ENCODE data around the gene GRID1.
A peak's percentile ranks its signal among the peaks of the same experiment; 100 is the strongest.

GRID1 gene

DNA sequence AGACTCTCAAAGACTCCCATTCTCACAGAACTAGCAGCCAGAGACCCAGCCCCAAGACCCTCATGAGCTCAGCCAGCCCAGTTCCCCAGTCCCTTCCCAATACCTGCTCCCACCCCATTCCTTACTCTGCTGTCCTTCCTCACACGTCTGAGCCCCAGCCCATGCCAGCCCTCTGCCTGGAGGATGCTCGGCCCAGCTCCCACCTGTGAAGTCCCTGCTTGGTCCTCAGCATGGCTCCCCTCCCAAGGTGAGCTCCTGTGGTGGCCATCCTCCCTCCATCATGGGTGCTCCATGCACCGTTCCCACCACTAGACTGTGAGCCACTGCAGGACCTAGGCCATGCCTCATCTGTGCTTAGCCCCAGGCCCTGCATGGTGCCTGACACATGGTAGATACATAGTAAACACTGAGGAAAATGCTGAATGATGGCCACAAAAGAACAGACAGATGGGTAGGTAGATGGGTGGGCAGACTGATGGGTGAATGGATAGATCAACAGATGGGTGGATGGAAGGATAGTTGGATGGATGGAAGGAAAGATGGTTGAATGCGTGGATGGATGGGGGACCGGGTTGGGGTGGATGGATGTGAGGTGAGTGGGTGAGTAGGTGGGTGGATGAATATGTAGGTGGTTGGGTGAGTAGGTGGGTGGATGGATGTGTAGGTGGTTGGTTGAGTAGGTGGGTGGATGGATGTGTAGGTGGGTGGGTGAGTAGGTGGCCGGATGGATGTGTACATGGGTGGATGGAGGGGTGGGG lies 138.9 kb downstream of the GRID1 start:
- no peak for DNase-seq (ENCODE audit: low read depth, low spot score)
- no peak overlapping the region for H3K4me3 ChIP-seq (ENCODE audit: low read length)

DNA sequence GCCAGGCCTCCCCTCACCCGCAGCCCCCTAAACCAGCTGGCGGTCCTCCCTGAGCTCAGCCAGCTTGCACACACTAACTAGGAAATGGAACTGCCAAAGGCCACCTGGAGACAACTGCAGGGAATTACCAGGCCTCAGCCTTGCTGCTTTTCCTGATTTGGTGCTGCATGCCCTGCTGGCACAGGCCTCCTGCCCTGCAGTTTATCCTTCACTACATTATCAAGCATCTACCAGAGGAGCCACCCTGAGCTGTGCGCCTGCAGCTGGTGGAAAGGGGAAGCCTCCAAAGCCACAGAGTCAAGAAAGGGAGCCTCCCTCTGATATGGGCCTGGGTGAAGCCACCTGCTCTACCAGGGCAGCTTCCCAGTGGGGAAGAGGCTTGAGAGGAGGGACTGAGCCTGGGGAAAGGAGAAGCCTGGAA lies 139.8 kb downstream of the GRID1 start:
- no peak overlapping the region for H3K4me3 ChIP-seq (ENCODE audit: low read length)
- DNase-seq (ENCODE audit: low read depth, low spot score): peak; percentile 79

DNA sequence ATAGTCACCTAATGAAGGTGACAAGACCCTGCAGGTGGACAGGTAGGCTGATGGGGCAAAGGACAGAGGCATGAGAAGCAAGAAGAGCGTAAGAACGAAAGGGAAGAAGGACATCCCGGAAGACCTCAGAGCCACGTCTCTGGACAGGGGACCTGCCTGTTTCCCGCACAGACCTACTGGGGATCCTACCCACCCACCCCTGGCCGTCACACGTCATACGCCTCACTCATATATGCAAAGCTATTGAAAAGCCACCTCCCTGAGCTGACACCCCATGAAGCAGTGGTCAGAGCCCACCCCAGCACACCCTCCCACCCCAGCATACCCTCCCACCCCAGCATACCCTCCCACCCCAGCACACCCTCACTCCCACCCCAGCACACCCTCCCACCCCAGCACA lies 140.6 kb downstream of the GRID1 start:
- H3K4me3 ChIP-seq (ENCODE audit: low read length): no peak overlapping the region
- no peak for DNase-seq (ENCODE audit: low read depth, low spot score)

DNA sequence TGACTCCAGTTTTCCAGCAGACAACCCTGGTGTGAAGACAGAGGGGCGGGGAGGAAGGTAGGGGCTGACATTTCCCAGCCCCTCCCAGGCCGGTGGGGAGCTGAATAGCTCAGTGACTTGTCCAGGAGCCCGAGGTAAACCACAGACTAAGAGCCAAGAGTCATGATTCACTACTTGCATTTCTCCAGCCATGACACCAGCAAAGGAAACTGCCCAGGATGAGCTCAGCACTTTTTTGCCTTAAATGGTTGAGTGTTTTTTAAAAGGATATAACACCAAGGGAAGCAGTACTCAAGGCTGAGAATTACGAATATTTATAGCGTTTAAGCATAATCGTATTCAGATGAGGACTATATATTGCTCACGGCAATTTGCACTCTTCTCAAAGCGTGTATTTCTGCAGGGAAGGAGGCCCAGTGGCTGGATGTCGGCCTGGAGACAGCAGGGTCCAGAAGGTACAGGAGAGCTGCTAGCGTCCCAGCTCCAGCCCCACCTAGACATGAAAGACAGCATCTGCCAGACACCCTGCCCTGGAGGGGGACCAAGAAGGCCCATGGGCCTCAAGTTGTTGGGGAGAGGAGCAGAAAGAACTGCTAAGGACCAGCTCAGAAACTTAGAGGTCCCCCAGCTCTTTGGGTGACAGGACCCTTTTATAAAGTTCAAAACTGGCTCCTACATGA lies 141.4 kb downstream of the GRID1 start:
- no peak for DNase-seq (ENCODE audit: low read depth, low spot score)
- H3K4me3 ChIP-seq (ENCODE audit: low read length): no peak overlapping the region

DNA sequence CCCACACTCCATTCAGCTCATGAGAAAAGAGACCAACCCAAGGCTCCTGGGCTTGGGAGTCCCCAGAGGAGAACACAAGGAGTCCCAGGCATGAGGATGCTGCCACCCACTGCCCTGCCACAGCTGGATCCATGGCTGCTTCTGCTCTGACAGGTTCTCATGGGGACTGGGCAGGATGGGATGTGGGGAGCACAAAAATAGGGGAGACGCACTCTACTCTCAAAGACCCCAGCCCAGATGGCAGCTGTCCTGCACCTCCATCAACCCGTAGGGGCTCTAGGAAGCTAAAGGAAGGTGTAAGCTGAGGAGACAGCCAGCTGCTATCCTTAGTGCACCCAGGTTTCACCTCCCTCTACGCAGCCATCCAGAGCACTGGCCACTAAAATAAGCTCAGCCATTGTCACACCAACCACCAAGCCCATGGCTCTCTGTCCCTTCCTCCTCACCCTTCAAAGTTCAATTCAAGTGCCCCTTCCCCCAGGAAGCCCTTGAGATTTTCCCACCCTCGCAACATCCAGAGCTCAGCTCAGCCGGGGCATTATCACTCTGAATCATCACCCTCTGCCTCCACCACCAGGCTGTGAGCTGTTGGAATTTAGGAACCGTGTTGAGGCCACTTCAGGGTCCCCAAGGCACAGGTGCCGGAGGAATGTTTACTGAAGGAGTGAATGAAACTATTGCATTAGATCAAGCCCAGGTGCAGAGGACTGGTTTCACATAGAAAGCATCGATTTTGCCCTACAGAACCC lies 142.1 kb downstream of the GRID1 start:
- DNase-seq (ENCODE audit: low read depth, low spot score): no peak

DNA sequence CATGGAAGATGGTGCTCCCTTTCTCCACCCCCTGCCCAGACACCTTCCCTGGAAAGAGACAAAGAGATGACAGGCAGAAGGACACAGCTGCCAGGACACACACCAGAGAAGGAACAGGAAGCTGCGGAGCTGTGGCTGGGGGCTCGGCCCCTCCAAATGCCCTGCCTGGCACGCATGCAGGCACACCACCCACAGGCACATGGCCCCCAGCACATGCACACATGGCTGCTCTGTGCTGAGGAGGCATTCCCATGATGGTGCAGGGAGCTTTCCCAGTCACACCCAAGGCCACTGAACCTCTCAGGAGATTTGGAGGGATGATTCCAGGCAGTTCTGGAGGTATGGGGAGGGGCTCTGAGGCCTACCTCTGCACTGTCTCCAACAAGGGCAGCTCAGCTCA lies 143.3 kb downstream of the GRID1 start:
- DNase-seq (ENCODE audit: low read depth, low spot score): no peak
- H3K4me3 ChIP-seq (ENCODE audit: low read length): no peak overlapping the region

More for the DNA sequence above, 142.1 kb downstream of the GRID1 start:
- H3K4me3 ChIP-seq (ENCODE audit: low read length): no peak overlapping the region

DNA sequence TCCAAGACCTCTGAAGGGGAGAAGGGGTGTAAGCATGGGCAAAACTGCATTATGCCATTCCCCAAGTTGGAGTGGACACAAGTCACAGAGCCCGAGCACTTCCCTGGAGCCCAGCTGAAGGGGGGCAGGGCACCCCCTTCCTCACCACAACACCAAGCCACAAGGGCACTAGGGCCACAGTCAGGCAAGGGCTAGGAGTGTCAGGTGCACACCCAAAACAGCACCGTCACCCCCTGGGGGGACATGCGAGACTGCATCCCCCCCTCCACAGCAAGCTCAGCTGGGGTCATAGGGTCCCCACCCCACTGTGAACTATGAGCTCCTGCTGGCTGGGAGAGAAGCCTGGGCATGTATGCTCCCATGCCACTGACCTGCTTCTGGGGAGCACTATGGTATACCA lies 143.9 kb downstream of the GRID1 start:
- no peak for DNase-seq (ENCODE audit: low read depth, low spot score)
- H3K4me3 ChIP-seq (ENCODE audit: low read length): no peak overlapping the region

DNA sequence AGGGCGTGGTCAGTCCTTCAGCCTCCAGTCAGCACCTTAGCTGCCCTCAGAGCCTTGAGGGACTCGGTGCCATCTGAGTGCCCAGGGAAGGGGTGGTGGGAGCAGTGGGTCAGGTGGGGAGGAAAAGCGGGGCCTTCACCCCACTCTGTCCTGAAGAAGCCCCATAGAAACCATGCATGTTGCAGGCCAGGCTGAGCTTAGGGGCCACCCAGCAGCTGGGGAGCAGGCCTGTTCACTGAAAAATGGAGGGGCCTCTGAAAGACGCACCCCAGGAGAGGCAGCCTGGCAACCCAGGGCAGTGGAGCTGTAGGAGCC lies 144.3 kb downstream of the GRID1 start:
- no peak overlapping the region for H3K4me3 ChIP-seq (ENCODE audit: low read length)
- DNase-seq (ENCODE audit: low read depth, low spot score): no peak

DNA sequence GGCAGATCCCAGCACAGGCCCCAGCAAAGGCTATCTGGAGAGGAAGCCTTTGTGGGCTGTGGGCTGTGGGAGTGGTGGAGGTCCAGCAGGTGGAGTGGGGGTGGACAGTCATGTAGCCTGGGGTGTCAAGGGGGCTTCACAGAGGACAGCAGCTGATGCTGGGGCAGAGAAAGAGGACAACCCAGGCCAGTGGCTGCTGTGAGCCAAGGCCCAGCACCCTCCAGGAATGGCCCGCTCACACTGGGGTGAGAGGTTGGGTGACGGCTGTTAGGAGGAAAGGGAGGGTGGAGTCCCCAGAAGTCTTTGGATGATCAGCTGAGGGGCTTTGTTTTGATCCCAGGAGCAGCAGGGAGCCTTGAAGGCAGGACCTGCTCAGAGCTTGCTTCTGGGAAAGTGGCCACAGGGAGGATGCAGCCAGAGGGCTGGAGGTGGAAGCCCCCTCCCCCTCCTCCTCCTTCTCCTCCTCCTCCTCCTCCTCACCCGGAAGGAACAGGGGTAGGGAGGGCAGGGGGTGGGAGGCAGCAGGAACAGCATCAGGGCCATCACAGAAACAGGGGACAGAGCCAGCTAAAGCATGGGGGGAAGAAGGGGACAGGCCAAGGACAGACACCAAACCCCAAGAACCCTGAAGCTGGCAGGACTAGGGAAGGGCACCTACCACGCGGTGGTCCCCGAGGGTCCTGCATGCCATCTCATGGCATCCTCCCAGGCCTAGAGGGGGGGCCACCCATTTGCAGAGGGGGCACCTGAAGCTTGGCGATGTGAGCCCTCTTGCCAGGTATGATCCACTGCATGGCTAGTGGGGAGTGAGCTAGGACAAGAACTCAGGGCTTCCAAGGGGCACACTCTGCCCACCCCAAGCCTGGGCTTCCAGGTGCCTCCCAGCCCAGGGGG lies 144.9 kb downstream of the GRID1 start:
- DNase-seq (ENCODE audit: low read depth, low spot score): no peak
- H3K4me3 ChIP-seq (ENCODE audit: low read length): no peak overlapping the region

DNA sequence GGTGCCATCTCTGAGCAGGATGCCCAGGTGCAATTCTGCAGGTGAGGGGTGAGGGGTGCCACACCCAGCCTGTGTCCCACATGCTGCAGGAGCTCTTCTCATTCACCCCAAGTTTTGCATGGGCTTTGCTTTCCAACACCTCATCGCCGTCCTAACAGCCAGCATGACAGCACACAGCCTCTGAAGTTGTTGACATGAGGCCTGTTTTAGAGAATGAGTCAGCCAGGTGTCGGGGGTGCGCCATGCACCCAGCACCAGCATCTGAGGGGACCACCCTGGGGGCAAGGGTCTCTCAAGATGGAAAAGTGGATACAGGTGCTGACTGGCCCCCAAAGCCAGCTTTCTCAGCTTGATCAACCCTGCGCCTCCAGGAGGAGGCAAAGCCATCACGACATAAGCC lies 146.0 kb downstream of the GRID1 start:
- no peak for DNase-seq (ENCODE audit: low read depth, low spot score)
- H3K4me3 ChIP-seq (ENCODE audit: low read length): no peak overlapping the region

DNA sequence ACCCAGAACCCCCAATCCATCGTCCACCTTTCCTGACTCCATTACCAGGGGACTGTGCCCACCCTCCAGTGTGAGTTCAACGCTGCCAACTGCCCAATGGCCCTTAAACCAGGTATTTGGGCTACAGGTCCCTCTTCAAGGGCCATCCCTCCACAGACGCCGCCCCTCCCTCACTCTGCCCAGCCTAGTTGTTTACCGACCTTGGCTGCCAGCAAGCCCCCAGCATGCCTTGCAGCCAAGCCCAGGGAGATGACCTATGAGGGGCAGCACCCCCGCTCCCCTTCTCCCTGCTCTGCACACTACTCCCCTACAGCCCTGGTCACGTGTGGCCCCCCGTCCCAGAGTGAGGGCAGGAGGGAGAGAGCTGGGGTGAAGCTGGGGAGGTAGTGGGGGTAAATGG lies 147.3 kb downstream of the GRID1 start:
- H3K4me3 ChIP-seq (ENCODE audit: low read length): no peak overlapping the region
- no peak for DNase-seq (ENCODE audit: low read depth, low spot score)

DNA sequence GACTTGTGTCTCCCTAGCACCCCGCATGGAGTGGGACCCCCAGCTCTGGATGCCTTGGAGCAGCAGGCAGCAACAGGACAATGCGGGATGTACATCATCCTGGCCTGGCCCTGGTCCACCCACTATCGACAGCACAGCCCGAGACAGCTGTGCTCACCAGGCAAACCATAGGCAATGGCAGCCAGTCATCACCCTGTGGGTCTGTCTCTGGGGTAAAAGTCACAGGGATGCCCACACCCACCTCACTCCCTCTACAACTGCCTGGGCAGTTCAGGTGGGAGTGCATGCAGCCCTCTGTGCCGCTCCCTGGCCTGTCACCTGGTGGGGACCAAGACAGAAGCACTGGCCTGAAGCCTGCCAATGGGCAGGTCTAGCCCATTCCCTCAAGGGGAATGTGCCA lies 147.8 kb downstream of the GRID1 start:
- no peak for DNase-seq (ENCODE audit: low read depth, low spot score)
- no peak overlapping the region for H3K4me3 ChIP-seq (ENCODE audit: low read length)

DNA sequence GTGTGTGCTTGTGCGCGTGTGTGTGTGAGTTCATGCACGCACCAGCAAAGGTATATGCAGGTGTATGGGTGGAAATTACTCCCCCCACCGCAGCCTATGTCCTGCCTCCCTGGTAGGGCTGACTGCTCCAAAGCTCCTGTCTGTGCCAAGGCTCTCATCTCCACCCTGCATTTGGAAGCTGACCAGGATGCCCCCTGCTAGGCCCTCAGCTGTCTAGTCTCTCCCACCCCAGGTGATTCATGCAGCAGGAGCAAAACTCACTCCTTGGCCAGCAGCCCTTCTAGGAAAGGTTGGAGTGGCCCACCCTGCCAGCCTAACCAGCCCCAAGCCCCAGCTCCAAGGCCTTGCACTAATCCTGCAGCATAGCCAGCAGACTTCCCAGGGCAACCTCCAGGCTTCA lies 148.4 kb downstream of the GRID1 start:
- DNase-seq (ENCODE audit: low read depth, low spot score): no peak
- no peak overlapping the region for H3K4me3 ChIP-seq (ENCODE audit: low read length)

DNA sequence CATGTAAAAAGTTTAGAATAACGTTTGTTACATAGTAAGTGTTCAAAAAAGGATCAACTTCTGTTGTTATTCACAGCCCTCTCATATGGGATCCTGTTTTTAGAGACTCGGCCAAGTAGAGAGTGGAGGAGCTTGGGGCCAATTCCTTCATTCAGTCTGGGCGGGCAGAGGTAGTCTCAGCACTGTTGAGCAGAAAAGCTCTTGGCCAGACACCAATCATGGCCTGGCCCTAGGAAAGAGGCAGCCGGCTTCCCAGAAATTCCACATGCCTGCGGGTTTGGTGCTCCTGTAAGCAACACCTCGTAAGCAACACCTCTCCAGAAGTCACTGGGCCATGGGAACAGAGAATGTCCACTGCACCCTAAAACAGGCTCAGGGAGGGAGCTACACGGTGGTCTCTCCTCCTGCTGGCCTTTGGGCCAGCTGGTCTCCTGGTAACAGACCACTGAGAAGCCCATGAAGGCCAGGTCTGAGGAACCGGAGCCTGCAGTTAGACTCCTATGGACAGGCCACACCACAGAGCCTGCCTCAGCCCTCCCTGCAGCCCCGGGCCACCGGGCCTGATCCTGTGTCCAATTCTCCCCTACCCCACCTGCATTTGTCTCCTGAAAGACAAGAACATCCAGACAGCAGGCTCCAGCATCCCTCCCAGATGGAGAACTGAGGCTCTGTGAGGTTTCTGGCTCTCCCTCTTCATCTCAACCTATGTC lies 149.1 kb downstream of the GRID1 start:
- no peak for DNase-seq (ENCODE audit: low read depth, low spot score)
- no peak overlapping the region for H3K4me3 ChIP-seq (ENCODE audit: low read length)

DNA sequence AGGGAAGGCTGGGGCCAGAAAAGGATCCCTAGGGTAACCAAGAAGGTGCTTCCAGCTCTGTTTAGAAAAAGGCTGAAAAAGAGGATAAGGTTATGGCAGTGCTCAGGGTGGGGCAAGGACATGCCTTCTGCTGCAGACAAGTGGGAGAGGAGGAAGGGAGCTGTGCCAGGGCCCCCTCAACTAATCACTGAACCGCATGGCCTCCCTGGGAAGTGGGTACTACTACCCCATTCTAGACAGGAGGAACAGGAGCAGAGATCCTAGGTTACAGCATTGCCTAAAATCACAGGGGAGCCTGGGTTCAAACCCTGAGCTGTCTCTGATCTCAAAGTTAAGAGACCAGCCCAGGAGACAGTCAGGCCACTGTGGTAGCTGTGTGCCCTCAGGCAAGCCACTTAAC lies 149.7 kb downstream of the GRID1 start:
- H3K4me3 ChIP-seq (ENCODE audit: low read length): no peak overlapping the region
- DNase-seq (ENCODE audit: low read depth, low spot score): no peak

DNA sequence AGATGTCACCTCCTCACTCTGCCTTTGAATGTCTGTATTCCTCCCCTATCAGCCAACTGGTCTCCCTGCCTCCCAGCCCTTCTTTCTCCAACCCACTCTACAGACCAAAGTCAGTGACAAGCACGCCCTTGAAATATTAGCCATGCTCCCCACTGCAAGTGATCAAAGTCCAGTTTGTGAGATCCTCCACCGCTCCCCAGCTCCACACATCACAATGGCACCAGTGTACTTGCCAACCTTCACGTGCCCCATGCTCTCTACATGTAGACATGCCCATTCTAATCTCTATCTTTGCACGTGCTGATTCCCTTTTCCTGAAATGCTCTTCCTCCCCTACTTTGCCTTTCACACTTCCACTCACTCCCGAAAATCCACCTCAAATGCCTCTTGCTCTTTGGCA lies 150.9 kb downstream of the GRID1 start:
- no peak for DNase-seq (ENCODE audit: low read depth, low spot score)
- H3K4me3 ChIP-seq (ENCODE audit: low read length): no peak overlapping the region

DNA sequence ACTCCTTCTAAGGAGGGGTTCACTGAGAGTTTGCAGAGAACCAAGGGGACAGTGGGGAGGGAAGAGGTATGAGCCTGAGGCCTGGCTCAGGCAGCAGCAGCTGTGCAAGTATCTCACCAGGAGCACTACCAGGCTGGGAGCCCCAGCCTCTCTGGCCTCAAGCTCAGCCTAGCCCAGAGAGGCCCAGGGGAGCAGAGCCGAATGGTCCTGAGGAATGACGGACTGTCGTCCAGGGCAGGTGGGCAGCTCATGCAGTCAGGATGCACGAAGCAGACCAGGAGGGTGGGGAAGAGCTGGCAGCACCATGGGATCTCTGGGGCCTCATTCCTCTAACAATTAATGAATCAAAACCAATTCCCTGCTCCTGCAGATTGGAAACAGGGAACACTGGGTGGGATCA lies 151.5 kb downstream of the GRID1 start:
- DNase-seq (ENCODE audit: low read depth, low spot score): no peak
- no peak overlapping the region for H3K4me3 ChIP-seq (ENCODE audit: low read length)

DNA sequence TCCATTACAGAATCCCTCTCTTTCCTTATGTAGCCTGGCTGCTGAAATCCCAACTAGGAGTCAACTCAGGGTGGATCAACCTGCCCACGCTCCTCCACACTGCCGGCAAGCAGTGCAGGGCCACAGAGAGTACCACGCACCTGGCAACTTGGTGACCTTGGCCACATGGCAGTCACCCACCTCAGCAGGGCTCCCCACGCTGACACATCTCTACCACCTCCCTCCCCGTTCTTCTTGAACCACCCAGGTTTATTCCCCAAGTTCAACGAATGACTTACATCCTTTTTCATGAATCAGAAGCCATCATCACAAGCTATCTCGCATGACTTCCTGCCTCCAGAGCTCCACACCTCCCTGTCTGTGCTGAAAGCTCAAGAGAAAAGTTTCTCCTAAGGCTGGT lies 153.4 kb downstream of the GRID1 start:
- DNase-seq (ENCODE audit: low read depth, low spot score): no peak

DNA sequence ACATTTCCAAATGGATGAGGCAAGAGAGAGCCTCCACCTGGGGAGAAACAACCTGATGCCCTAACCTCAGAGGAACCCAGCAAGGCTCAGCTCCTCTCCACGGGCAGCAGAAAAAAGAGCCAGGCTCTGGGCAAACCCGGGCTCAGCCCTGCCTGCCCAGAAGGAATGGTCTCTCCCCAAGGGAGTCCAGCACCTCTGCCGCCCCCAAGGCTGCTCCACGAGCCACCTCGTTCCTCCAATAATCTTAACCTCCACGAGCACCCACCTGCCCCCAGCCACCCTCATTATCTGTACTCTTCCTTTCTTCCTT lies 154.2 kb downstream of the GRID1 start:
- no peak for DNase-seq (ENCODE audit: low read depth, low spot score)
- no peak overlapping the region for H3K4me3 ChIP-seq (ENCODE audit: low read length)

More for the DNA sequence above, 153.4 kb downstream of the GRID1 start:
- H3K4me3 ChIP-seq (ENCODE audit: low read length): no peak overlapping the region
